Keratinocyte (primary cell): ENCODE results near the gene ATP9B. TPM values are rescaled to one million over a fixed set of nuclear protein-coding genes. Genes with fewer than 3 reads are reported as not detected.

Source experiments
- DNase-seq: peaks from one replicate; pipeline ENCODE4 v3.0.0-alpha.2; 2011; ENCODE audit warnings: low read depth, missing footprints, low spot score
- FAIRE-seq: peaks from 2 replicates; lab custom pipeline; 2011; peaks lifted over from hg19 to GRCh38; lab: Jason Lieb, UNC
- H2AFZ ChIP-seq: 2 replicates; pipeline ENCODE4 v1.6.0; 2012; ENCODE audit warnings: low read length, control low read depth, inconsistent platforms; ENCODE audit not compliant: control insufficient read depth
- H3K27ac ChIP-seq: 2 replicates; pipeline ENCODE4 v1.5.1; 2011; ENCODE audit warnings: low read length; ENCODE audit not compliant: control insufficient read depth, insufficient read depth
- H3K27me3 ChIP-seq: 3 replicates; pipeline ENCODE4 v1.6.0; 2011; ENCODE audit warnings: low read length; ENCODE audit not compliant: control insufficient read depth, insufficient read depth; ENCODE audit errors: extremely low read depth
- H3K36me3 ChIP-seq, 2 experiments: 2 replicates in 1 of 2; 3 replicates in 1 of 2; pipeline ENCODE4 v1.5.1; 2011; ENCODE audit warnings: low read length in 2 of 2, mild to moderate bottlenecking in 1 of 2; ENCODE audit not compliant: control insufficient read depth in 2 of 2, insufficient read depth in 2 of 2; ENCODE audit errors: extremely low read depth in 1 of 2
- H3K4me1 ChIP-seq: 3 replicates; pipeline ENCODE4 v1.5.1; 2011; ENCODE audit warnings: low read length; ENCODE audit not compliant: control insufficient read depth, insufficient read depth; ENCODE audit errors: extremely low read depth
- H3K4me2 ChIP-seq: 3 replicates; pipeline ENCODE4 v1.6.0; 2011; ENCODE audit warnings: low read depth, low read length; ENCODE audit not compliant: control insufficient read depth, insufficient read depth; ENCODE audit errors: extremely low read depth
- H3K4me3 ChIP-seq, 3 experiments: fragments of 200-600 bp in 1 of 3; sonication (generic) in 1 of 3; 2 replicates in 2 of 3; 3 replicates in 1 of 3; pipeline ENCODE4 v1.5.1; 2011 to 2016; ENCODE audit warnings: low read length in 3 of 3, mild to moderate bottlenecking in 3 of 3, control low read depth in 2 of 3, inconsistent platforms in 1 of 3, low read depth in 1 of 3, mixed read lengths in 1 of 3, mixed run types in 1 of 3, moderate library complexity in 1 of 3; ENCODE audit not compliant: control insufficient read depth in 2 of 3, insufficient read depth in 2 of 3; ENCODE audit errors: extremely low read depth in 1 of 3
- H3K79me2 ChIP-seq: 2 replicates; pipeline ENCODE4 v1.6.0; 2012; ENCODE audit warnings: low read length; ENCODE audit not compliant: control insufficient read depth, insufficient read depth
- H3K9ac ChIP-seq: 3 replicates; pipeline ENCODE4 v1.6.0; 2011; ENCODE audit warnings: low read length; ENCODE audit not compliant: control insufficient read depth, insufficient read depth; ENCODE audit errors: extremely low read depth
- H3K9me1 ChIP-seq: 3 replicates; pipeline ENCODE4 v1.6.0; 2011; ENCODE audit warnings: low read length; ENCODE audit not compliant: control insufficient read depth, insufficient read depth; ENCODE audit errors: extremely low read depth
- H3K9me3 ChIP-seq: 2 replicates; pipeline ENCODE4 v1.5.1; 2012; ENCODE audit warnings: low read depth, low read length; ENCODE audit not compliant: control insufficient read depth
- H4K20me1 ChIP-seq: 3 replicates; pipeline ENCODE4 v1.6.0; 2011; ENCODE audit warnings: low read length; ENCODE audit not compliant: control insufficient read depth, insufficient read depth; ENCODE audit errors: extremely low read depth
- EZH2 ChIP-seq: IDR thresholded peaks from one replicate; pipeline ENCODE4 v1.6.1; 2012; ENCODE audit warnings: inconsistent platforms, mild to moderate bottlenecking, low read length, moderate library complexity
- dilution Hi-C: fragments of 300-500 bp; cut with MboI; formaldehyde crosslinking; loops from one replicate; pipeline ENCODE4 v1.7.0; 2020; ENCODE audit warnings: low sequenced_read_pairs; ENCODE audit not compliant: extremely low pct_ligation_motif_present
- polyA plus RNA-seq, 5 experiments: library from polyadenylated mRNA; depleted of rRNA in 3 of 5; stranded (reverse) in 3 of 5; stranded (forward) in 1 of 5; unstranded in 1 of 5; fragments of >200 nt; gene quantifications; 1 replicate in 1 of 5; 2 replicates in 3 of 5; 3 replicates in 1 of 5; pipeline versions ENCODE4 v1.2.1 to v1.2.3, GENCODE V29; 2011 to 2012; ENCODE audit warnings: missing spikeins in 2 of 5, low read depth in 1 of 5, low replicate concordance in 1 of 5
- TF ChIP-seq, protein P1 (sequence below), 3 experiments: IDR thresholded peaks in 1 of 3; conservative IDR thresholded peaks in 1 of 3; optimal IDR thresholded peaks in 1 of 3; 2 replicates in 2 of 3; 3 replicates in 1 of 3; pipeline versions ENCODE3 to v1.5.1; 2011; ENCODE audit warnings: low read length in 3 of 3, mild to moderate bottlenecking in 3 of 3, moderate library complexity in 2 of 3, control low read depth in 1 of 3, inconsistent platforms in 1 of 3; ENCODE audit not compliant: insufficient read depth in 2 of 3; ENCODE audit errors: extremely low read depth in 1 of 3

ATP9B gene
- polyA plus RNA-seq, 1 donor (not counting 4 experiments of a cell fraction or from before 2014, with no cell fraction given) = 16.1 TPM

- Histone ChIP-seq H3K9me3 (no peaks in the 10 kb centered on the region), H3K9me1 (no peaks in the 10 kb centered on the region), H3K36me3 (no peaks in the 10 kb centered on the region), H2AFZ (no peak overlapping the region), H3K4me2 (no peak overlapping the region), H3K27ac (no peak overlapping the region), H4K20me1 (no peaks in the 10 kb centered on the region), H3K27me3 (no peaks in the 10 kb centered on the region), H3K9ac (no peak overlapping the region), H3K4me3 (no peak overlapping the region), H3K4me1 (no peaks in the 10 kb centered on the region), H3K79me2 (no peaks in the 10 kb centered on the region)
- no peak for FAIRE-seq
- no peak for DNase-seq
- TF ChIP-seq, protein P1, sequence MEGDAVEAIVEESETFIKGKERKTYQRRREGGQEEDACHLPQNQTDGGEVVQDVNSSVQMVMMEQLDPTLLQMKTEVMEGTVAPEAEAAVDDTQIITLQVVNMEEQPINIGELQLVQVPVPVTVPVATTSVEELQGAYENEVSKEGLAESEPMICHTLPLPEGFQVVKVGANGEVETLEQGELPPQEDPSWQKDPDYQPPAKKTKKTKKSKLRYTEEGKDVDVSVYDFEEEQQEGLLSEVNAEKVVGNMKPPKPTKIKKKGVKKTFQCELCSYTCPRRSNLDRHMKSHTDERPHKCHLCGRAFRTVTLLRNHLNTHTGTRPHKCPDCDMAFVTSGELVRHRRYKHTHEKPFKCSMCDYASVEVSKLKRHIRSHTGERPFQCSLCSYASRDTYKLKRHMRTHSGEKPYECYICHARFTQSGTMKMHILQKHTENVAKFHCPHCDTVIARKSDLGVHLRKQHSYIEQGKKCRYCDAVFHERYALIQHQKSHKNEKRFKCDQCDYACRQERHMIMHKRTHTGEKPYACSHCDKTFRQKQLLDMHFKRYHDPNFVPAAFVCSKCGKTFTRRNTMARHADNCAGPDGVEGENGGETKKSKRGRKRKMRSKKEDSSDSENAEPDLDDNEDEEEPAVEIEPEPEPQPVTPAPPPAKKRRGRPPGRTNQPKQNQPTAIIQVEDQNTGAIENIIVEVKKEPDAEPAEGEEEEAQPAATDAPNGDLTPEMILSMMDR (optimal IDR thresholded peaks at IDR 0.05 in 1 of 3, IDR thresholded peaks at IDR 0.05 in 1 of 3, conservative IDR thresholded peaks at IDR 0.05 in 1 of 3; ENCODE audit: extremely low read depth in 1 of 3, insufficient read depth in 2 of 3, low read length in 3 of 3) = no peak
- TF ChIP-seq EZH2 = no peak
- dilution Hi-C loops = no loop called here
These were observed 54.8 kb downstream of the ATP9B start for GRCh38 chr18:79123948-79124347.

GRCh38 chr18:79129120-79129519, 59.9 kb downstream of the ATP9B start:
- Histone ChIP-seq H3K27ac (no peak overlapping the region), H3K36me3 (no peaks in the 10 kb centered on the region), H3K4me3 (no peak overlapping the region), H3K27me3 (no peaks in the 10 kb centered on the region), H3K9ac (no peak overlapping the region), H3K9me1 (no peaks in the 10 kb centered on the region), H3K4me1 (no peaks in the 10 kb centered on the region), H3K79me2 (no peaks in the 10 kb centered on the region), H3K9me3 (no peaks in the 10 kb centered on the region), H2AFZ (no peak overlapping the region), H3K4me2 (no peak overlapping the region), H4K20me1 (no peaks in the 10 kb centered on the region)
- dilution Hi-C loops = no loop called here
- no peak for DNase-seq
- FAIRE-seq = no peak
- TF ChIP-seq, protein P1 (optimal IDR thresholded peaks at IDR 0.05 in 1 of 3, IDR thresholded peaks at IDR 0.05 in 1 of 3, conservative IDR thresholded peaks at IDR 0.05 in 1 of 3; ENCODE audit: extremely low read depth in 1 of 3, insufficient read depth in 2 of 3, low read length in 3 of 3) = no peak
- TF ChIP-seq EZH2 = no peak
